GM15510 (cell line): ENCODE results near the gene PTPRG.

ENCODE experiments used
- POLR2A ChIP-seq: IDR thresholded peaks from 3 replicates; pipeline ENCODE4 v1.6.1; 2011; ENCODE audit warnings: borderline replicate concordance; ENCODE audit not compliant: insufficient read length; ENCODE audit errors: extremely low read depth

The PTPRG gene

GRCh38 chr3:61617651-61618050 is 56.3 kb downstream of the PTPRG start:
- no peak for TF ChIP-seq POLR2A

- no peak for TF ChIP-seq POLR2A
Measured at GRCh38 chr3:61618231-61618630, 56.9 kb downstream of the PTPRG start.

- TF ChIP-seq POLR2A: no peak
Measured at GRCh38 chr3:61618871-61619270, 57.5 kb downstream of the PTPRG start.

GRCh38 chr3:61620073-61620472 is 58.7 kb downstream of the PTPRG start:
- TF ChIP-seq POLR2A: no peak

GRCh38 chr3:61624300-61624699 is 62.9 kb downstream of the PTPRG start:
- no peak for TF ChIP-seq POLR2A

- no peak for TF ChIP-seq POLR2A
Measured at GRCh38 chr3:61625429-61625828, 64.1 kb downstream of the PTPRG start.

- no peak for TF ChIP-seq POLR2A
Measured at GRCh38 chr3:61626484-61626883, 65.1 kb downstream of the PTPRG start.

- no peak for TF ChIP-seq POLR2A
Measured at GRCh38 chr3:61627768-61628185, 66.4 kb downstream of the PTPRG start.

GRCh38 chr3:61628636-61629035 is 67.3 kb downstream of the PTPRG start:
- no peak for TF ChIP-seq POLR2A

- TF ChIP-seq POLR2A: no peak
Measured at GRCh38 chr3:61629442-61629841, 68.1 kb downstream of the PTPRG start.

- TF ChIP-seq POLR2A: no peak
Measured at GRCh38 chr3:61631108-61631769, 69.9 kb downstream of the PTPRG start.

GRCh38 chr3:61632568-61633175 is 71.3 kb downstream of the PTPRG start:
- TF ChIP-seq POLR2A: no peak

GRCh38 chr3:61634678-61635077 is 73.3 kb downstream of the PTPRG start:
- TF ChIP-seq POLR2A: no peak

GRCh38 chr3:61637088-61638051 is 76.0 kb downstream of the PTPRG start:
- TF ChIP-seq POLR2A: no peak

- no peak for TF ChIP-seq POLR2A
Measured at GRCh38 chr3:61638741-61639140, 77.4 kb downstream of the PTPRG start.
